Inflammatory macrophage treated with lipopolysaccharide for 1 hour (primary cell): ENCODE results near the gene TADA3.

Source experiments
- DNase-seq, 2 donors: peaks; one replicate each; pipeline ENCODE4 v3.0.0-alpha.2; 2020 to 2022

TADA3 gene, protein sequence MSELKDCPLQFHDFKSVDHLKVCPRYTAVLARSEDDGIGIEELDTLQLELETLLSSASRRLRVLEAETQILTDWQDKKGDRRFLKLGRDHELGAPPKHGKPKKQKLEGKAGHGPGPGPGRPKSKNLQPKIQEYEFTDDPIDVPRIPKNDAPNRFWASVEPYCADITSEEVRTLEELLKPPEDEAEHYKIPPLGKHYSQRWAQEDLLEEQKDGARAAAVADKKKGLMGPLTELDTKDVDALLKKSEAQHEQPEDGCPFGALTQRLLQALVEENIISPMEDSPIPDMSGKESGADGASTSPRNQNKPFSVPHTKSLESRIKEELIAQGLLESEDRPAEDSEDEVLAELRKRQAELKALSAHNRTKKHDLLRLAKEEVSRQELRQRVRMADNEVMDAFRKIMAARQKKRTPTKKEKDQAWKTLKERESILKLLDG

DNA sequence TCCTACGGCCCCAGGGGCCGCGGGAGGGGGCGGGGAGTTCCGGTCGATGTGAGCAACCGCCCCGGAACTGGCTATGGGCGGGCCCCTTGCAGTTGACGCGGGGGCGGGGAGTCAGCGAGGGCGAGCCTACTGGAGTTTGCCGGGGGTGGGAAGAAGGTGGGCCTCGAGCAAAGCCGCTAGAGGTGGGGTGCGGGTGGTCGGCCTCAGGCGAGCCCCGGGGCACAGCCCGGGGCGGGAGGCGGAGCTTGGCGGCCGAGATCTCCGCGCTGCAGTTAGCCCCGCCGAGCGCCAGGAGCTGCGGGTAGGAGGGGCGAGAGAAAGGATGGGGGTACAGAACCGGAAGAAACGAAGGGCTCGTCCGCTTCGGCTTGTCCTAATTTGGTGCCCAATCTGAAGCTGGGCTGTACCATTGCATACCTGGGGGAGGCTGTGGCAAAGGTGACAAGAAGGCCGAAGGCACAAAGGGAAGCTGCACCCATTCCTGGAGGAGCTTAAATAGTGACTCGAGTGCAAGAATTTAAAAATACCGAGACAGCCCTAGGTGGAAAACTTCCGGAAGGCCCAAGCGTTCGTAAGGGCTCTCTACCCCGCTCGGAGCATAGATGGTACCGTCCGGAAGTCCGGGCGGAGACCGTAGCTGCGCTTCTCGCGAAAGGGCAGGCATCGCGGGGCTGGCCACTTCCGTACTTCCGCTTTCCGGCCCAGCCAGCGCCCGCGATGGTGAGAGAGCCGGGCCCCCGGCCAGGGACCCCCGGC is at the start of gene TADA3, which contains the start of gene ARPC4:
TADA3 (minus strand) TSS at position 69 of the 756 bp plus-strand sequence. CDS start 1,007 bp downstream, outside the sequence.
ARPC4 (plus strand) TSS at position 678 of the 756 bp plus-strand sequence; CDS start at position 718, 40 bp downstream.
- DNase-seq: peak; percentile 89 to 90

DNA sequence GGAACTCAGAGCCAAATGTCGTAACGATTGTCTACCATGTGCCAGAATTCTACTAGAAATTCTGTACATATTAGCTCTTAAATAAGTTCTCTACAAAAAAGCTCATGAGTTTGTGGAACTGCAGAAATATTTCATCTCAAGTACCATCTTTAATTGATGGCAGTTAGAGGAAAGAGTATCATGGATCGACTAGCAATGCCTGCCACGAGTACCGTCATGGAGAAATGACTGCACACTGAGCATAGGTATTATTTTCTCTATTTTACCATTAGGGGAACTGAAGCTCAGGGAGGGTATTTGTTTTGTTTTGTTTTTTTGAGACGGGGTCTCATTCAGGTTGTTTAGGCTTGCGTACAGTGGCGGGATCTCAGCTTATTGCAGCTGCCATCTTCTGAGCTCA is 48.7 kb upstream of the TADA3 start:
- DNase-seq: no peak

DNA sequence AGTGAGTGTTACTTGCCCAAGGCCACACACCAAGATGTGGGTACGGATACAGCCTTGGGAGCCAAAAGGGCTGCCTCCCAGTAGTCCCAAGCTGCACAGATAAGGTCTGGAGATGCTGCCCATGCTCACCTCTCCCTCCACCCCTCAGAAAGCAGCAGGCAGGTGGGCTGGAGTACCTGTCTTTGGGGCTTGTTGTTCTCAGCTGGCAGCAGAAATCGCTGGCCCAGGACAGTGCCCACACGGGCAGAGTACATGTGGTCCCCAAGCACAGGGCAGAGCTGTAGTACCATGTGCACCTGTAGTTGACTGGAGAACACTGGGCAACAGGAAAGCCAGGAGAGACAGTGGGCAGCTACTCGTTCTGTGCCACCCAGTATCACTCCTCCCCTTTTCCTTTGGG is 46.6 kb upstream of the TADA3 start:
- DNase-seq: no peak

DNA sequence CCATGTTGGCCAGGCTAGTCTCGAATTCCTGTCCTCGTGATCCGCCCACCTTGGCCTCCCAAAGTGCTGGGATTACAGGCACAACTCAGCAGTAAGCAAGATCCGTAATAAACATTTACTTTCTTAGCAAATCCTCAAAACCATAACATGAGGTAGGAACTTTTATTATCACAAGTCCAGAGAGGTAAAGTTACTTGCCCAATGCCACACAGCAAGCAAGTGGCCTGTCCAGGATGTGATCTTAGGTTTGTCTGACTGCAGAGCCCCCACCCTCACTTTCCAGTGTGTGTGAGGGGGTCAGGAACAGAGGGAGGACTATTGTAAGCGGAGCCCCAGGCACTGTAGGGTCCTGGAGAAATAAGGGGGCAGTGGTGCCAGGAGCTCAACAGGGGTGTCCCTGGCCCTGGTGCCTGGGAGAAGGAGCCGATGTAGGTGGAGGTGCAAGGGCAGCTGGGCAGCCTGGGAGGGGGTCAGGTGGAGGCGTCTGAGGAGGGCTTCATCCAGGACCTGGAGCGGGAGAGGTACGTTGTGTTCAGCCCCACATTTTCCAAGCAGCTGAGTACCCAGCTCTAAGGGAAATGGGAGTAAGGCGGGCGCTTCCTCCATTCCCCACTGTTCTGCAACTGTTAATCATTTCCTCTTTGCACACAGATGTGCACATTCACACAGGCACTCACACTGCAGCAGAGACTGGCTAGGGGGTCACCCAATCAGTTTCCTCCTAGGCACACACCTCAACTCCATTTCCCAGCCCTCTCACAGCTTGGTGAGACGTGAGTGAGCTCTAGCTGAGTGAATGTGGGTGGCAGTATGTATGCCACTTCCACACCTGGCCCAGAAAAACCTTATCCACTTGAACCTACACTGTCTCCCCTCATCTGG is 45.7 kb upstream of the TADA3 start:
- DNase-seq: no peak

DNA sequence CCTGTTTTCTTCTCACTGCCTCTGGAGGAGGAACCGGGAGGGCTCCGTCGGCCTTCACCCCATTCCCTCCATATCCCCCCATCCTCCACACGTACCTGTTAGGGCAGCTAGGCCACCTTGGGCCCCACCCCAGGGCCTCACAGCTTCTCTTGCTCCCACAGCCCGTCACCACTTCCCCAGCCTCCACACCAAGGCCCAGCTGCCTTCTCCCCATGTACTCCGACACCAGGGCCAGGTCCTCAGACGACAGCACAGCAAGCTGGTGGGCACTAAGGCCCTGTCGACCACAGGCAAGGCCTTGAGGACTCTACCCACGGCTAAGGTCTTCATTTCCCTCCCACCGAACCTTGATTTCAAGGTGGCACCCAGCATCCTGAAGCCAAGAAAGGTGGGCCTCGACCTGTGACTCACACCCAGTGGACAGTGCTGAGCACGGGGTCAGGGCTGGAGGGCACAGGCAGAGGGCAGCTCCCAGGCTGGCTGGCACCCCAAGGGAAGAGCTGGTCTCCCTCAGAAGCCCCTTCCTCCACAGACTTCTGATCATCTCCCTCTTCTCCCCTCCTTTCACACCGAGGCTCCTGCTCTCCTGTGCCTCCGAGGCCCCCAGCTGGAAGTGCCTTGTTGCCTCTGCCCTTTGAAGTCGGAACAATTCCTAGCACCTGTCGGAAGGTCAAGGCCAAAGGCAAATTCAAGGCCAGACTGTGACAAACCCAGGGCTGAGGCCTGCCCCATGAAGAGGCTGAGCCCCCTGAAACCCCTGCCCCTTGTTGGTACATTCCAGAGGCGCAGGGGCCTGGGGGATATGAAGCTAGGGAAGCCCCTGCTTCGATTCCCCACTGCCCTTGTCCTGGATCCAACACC is 42.5 kb upstream of the TADA3 start:
- DNase-seq: no peak

- no peak for DNase-seq
Measured at GRCh38 chr3:9833078-9833477, 40.8 kb upstream of the TADA3 start.

- DNase-seq: no peak
Measured at GRCh38 chr3:9831253-9831652, 39.0 kb upstream of the TADA3 start.

- no peak for DNase-seq
Measured at GRCh38 chr3:9828801-9829755, 36.8 kb upstream of the TADA3 start.

DNA sequence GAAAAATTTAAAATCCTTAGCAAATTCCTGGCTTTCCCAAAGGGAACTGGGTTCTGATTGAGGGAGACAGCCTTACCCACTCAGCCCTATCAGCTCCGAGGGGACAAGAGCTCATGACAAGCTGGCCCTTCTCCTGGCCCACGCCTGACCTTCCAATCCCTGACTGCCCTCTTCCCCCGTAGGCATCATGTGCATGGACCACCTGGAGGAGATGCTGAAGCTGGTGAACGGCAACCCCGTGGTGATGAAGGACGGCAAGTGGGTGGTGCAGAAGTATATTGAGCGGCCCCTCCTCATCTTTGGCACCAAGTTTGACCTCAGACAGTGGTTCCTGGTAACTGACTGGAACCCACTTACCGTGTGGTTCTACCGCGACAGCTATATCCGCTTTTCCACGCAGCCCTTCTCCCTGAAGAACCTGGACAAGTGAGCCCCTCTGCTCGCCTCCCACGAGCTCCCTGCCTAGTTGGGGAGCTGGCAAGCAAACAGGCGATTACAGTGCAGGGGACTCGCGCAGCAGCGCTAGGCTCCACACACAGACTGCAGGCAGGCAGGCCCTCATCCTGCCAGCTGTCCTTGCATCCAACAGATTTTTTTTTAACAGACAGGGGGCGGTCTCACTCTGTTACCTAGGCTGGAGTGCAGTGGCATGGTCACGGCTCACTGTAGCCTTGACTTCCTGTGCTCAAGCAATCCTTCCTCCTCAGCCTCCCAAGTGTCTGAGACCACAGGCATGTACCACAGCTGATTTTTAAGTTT is 34.7 kb upstream of the TADA3 start:
- peak in 1 of 2 donors; percentile 36 for DNase-seq

DNA sequence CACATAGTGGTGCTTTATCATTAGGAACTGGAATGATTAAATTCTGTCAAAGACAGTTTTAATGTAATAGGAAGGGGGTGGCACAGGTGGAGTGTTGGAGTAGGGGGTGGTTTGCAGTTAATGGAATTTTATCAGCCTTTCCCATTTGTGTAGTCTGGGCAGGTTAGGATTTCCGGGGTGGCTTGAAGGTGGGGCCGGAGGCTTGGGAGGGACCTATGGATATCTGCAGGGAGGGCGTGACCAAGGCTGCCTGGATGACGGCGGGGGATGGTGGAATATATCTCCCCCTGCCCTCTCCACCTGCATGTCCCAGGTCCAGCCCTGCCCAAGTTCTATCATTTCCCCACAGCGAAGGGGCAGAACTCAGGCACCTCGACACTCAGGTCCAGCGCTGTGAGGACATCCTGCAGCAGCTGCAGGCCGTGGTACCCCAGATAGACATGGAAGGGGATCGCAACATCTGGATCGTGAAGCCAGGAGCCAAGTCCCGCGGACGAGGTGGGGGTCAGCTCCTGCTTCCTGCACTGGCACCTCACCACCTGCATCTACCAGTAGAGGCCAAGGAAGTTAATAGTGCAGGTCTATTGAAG is 33.3 kb upstream of the TADA3 start:
- no peak for DNase-seq

GRCh38 chr3:9820946-9821345 is 28.7 kb upstream of the TADA3 start:
- DNase-seq: no peak

DNA sequence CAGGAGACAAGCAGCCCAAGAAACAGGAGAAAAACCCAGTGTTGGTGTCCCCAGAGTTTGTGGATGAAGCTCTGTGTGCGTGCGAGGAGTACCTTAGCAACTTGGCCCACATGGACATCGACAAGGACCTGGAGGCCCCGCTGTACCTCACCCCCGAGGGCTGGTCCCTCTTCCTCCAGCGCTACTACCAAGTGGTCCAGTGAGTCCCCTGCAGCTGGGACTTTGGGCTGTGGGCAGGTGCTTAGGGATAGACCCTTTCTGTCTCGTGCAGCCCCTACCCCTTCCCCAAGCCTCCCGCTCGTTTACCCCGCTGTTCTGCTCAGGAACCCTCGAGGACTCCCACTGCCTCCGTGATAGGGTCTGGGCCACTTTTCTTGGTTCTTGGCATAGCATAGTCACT is 28.3 kb upstream of the TADA3 start:
- DNase-seq: no peak

- DNase-seq: no peak
Measured at GRCh38 chr3:9818666-9819335, 26.5 kb upstream of the TADA3 start.

DNA sequence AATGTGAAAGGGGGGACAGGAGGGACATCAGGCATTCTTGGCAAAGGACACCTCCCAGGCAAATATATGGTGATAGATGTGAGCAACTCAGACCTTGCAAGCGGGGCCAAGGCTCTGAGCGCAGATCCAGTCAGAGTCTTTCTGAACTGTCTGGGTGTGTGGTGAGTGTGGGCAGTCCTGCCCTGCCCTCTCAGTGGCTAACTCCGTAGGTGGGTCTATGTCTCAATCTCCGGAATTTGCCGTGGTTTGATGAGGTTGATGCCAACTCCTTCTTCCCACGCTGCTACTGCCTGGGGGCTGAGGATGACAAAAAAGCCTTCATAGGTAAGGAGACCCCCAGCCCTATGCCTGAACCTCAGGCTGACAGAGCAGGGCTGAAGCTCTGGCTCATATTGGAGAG is 25.2 kb upstream of the TADA3 start:
- peak; percentile 30 to 45 for DNase-seq

GRCh38 chr3:9815986-9816385 is 23.7 kb upstream of the TADA3 start:
- DNase-seq: no peak

DNA sequence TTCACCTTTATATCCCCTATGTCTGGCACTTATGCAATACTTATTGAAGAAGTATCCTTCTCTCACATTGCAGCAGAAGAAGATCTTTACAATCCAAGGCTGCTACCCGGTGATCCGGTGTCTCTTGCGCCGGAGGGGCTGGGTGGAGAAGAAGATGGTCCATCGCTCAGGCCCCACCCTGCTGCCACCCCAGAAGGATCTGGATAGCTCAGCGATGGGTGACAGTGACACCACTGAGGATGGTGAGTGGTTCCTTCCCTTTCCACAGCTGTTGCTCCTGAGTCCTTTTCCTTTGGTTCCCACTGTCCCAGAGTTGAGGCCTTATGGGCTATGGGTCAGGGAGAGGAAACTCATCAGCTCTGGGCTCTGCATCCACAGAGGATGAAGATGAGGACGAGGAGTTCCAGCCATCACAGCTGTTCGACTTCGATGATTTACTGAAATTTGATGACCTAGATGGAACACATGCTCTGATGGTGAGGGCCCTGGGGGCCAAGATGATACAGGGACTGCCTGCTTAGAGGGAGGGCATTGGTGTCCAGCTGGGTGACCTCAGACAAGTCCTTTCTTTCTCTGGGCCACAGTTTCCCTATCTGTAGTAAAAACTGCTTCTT is 20.7 kb upstream of the TADA3 start:
- DNase-seq: no peak

GRCh38 chr3:9810846-9811245 is 18.6 kb upstream of the TADA3 start:
- DNase-seq: no peak

- DNase-seq: no peak
Measured at GRCh38 chr3:9810433-9810770, 18.1 kb upstream of the TADA3 start.
